Brain microvascular endothelial cell (primary cell): ENCODE data around the gene STK32C.
"Not testable (repeated sequence)": the region's sequence is repeated elsewhere in the genome, so short reads cannot be mapped to it uniquely, and the experiment has no call there.

Source experiments
- DNase-seq: peaks from one replicate; pipeline ENCODE4 v3.0.0-alpha.2; 2020
- H3K27ac ChIP-seq: fragments of 250-450 bp; sonication (Bioruptor Pico); 2 replicates; pipeline ENCODE4 v1.5.1; 2020; ENCODE audit warnings: mild to moderate bottlenecking, moderate library complexity
- H3K27me3 ChIP-seq: fragments of 250-450 bp; sonication (Bioruptor Pico); replicated peaks from 2 replicates; pipeline ENCODE4 v1.5.1; 2020; ENCODE audit warnings: mild to moderate bottlenecking
- H3K36me3 ChIP-seq: fragments of 250-450 bp; sonication (Bioruptor Pico); replicated peaks from 2 replicates; pipeline ENCODE4 v1.5.1; 2020; ENCODE audit warnings: mild to moderate bottlenecking
- H3K4me3 ChIP-seq: 2 replicates; pipeline ENCODE4 v1.5.1; 2011; ENCODE audit warnings: low read depth, mild to moderate bottlenecking, control low read depth, low read length, moderate library complexity
- in situ Hi-C: cut with HindIII; loops from 2 replicates; pipeline ENCODE4 v1.10.0; 2017; ENCODE audit warnings: low sequenced_read_pairs, low pct_ligation_motif_present
- TF ChIP-seq, protein P1 (sequence below): IDR thresholded peaks from 2 replicates; pipeline ENCODE4 v1.5.1; 2011; ENCODE audit warnings: low read depth, mild to moderate bottlenecking, moderate library complexity, low read length, control low read depth, inconsistent platforms; ENCODE audit errors: missing control alignments

STK32C gene

DNA sequence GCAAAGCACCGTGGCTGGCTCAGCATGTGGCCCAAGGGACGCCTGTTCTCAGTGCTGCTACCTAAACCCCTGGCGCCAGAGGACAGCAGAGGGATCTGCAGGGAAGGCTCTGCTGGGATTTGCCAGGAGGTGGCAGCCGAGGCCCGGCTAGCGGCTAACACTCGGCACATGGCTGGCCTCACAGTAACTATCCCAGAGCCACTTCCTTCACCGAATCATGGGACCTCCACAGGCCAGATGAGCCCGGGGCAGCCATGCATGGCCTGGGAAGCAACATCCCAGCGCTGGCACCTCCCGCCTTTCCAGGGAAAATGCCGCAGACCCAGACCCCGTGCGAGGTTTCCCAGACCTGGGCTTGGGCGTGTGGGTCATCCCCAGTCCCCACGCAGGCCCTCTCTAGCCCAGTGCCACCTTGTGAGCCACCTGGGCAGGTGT is 84.6 kb downstream of the STK32C start:
- DNase-seq: peak; percentile 78
- Histone ChIP-seq H3K27me3 (no peaks in the 10 kb centered on the region), H3K4me3 (no peak overlapping the region), H3K27ac (no peak overlapping the region), H3K36me3 (no peaks in the 10 kb centered on the region)
- in situ Hi-C loops: no loop called here
- TF ChIP-seq, protein P1, sequence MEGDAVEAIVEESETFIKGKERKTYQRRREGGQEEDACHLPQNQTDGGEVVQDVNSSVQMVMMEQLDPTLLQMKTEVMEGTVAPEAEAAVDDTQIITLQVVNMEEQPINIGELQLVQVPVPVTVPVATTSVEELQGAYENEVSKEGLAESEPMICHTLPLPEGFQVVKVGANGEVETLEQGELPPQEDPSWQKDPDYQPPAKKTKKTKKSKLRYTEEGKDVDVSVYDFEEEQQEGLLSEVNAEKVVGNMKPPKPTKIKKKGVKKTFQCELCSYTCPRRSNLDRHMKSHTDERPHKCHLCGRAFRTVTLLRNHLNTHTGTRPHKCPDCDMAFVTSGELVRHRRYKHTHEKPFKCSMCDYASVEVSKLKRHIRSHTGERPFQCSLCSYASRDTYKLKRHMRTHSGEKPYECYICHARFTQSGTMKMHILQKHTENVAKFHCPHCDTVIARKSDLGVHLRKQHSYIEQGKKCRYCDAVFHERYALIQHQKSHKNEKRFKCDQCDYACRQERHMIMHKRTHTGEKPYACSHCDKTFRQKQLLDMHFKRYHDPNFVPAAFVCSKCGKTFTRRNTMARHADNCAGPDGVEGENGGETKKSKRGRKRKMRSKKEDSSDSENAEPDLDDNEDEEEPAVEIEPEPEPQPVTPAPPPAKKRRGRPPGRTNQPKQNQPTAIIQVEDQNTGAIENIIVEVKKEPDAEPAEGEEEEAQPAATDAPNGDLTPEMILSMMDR: peak; percentile 99

DNA sequence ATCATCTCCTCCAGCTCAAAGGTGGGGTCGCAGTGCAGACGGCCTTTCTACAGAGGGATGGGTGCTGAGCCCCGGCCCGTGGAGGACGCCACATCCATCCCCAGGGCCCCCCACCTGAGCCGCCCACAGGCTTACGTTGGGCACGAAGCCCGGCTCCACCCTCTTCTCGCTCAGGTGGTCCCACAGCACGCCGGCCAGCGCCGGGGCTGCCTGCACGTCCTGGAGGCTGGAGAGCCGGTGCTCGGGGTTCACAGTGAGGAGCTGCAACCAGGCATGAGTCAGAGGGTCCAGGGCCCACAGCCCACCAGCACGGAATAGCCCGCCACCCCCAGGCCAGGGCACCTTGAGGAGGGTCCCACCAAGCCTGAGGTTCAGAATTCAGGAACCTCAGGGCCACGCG is 85.0 kb downstream of the STK32C start:
- no peak for DNase-seq
- no peaks in the 10 kb centered on the region for H3K27me3 ChIP-seq
- TF ChIP-seq, protein P1: no peak
- H3K27ac ChIP-seq: no peak overlapping the region
- no peak overlapping the region for H3K4me3 ChIP-seq
- no peaks in the 10 kb centered on the region for H3K36me3 ChIP-seq
- in situ Hi-C loops: no loop called here

DNA sequence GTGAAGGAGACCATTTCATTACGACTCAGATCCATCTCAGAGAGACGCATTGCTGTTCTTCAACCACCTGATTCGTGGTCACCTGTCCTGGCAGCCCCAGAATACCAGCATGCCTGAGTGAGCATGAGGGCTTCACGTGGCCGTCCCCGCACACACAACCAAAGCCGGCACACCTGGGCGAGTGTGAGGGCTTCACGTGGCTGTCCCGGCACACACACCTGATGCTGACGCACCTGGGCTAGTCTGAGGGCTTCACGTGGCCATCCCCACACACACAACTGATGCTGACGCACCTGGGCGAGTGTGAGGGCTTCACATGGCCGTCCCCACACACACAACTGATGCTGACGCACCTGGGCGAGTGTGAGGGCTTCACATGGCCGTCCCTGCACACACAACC is 86.8 kb downstream of the STK32C start:
- H3K27me3 ChIP-seq, DNase-seq, in situ Hi-C loops, H3K4me3 ChIP-seq, H3K27ac ChIP-seq, H3K36me3 ChIP-seq: not testable (repeated sequence)

DNA sequence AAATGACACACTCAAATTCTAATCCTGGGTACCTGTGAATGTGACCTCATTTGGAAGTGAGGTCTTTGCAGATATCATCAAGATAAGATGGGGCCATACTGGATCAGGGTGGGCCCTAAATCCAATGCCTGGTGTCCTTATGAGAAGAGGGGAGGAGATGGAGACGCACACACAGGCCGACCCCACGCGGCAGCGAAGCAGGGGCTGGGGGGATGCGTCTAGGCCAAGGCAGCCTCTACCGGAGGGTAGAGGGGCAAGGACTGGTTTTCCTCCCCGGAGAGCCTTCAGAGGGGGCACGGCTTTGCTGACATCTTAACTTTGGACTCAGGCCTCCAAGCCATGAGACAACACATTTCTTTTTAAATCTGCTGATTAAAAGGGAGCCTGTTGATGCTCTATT is 87.7 kb downstream of the STK32C start:
- in situ Hi-C loops: no loop called here
- no peak overlapping the region for H3K27ac ChIP-seq
- DNase-seq: no peak
- no peaks in the 10 kb centered on the region for H3K36me3 ChIP-seq
- no peak overlapping the region for H3K4me3 ChIP-seq
- H3K27me3 ChIP-seq: no peaks in the 10 kb centered on the region
- TF ChIP-seq, protein P1: no peak

DNA sequence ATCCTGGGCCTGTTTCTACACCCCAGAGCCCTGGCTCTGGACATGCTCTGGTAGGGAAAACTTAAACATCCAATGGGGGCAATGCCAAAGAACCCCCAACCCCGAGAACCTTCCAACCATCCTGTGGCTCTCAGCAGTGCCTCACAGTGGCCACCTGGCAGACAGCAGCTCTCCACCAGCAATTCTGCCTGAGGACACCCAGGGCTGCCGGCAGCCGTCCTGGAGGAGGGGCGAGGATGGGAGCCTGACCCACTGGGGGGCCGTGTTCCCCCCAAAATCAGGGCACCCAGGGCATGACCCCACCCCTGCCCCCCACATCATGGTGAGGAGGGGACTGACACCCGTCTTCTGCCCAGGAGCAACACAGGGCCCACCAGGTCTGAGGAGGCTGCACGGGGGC is 88.3 kb downstream of the STK32C start:
- TF ChIP-seq, protein P1: peak; percentile 41
- DNase-seq: no peak
- Histone ChIP-seq H3K36me3 (no peaks in the 10 kb centered on the region), H3K27me3 (no peaks in the 10 kb centered on the region), H3K4me3 (no peak overlapping the region), H3K27ac (no peak overlapping the region)
- in situ Hi-C loops: no loop called here

DNA sequence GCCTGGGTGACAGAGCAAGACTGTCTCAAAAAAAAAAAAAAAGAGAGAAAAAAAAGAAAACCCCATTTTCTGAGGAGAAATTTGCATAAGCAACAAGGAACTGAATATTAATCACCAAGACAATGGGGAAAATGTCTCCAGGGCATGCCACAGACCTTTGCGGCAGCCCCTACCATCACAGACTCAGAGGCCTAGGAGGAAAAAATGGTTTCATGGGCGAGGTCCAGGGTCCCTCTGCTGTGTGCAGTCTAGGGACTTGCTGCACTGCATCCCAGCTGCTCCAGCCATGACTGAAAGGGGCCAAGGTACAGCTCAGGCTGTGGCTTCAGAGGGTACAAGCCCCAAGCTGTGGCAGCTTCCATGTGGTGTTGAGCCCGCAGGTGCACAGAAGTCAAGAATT is 91.3 kb downstream of the STK32C start:
- DNase-seq, H3K36me3 ChIP-seq, H3K27me3 ChIP-seq, H3K4me3 ChIP-seq, in situ Hi-C loops, H3K27ac ChIP-seq: not testable (repeated sequence)

DNA sequence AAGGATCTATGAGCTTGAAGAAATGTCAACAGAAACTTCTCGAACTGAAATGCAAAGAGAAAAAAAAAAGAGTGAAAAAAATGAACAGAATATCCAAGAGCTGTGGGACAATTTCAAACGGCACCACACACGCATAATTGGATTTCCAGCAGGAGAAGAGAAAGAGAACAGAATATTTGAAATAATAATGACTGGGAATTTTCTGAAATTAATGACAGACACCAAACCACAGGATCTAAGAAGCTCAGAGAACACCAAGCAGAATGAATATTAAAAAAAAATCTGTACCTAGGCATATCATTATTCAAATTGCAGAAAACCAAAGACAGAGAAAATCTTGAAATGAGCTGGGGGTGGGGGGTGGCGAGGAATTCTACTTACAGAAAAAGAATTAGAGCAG is 93.8 kb downstream of the STK32C start:
- no peaks in the 10 kb centered on the region for H3K27me3 ChIP-seq
- no peak for DNase-seq
- TF ChIP-seq, protein P1: no peak
- H3K36me3 ChIP-seq: no peaks in the 10 kb centered on the region
- in situ Hi-C loops: no loop called here
- no peak overlapping the region for H3K27ac ChIP-seq
- H3K4me3 ChIP-seq: no peak overlapping the region
